ENCODE results near the gene EIF2D.
"Not testable (repeated sequence)": the region's sequence is repeated elsewhere in the genome, so short reads cannot be mapped to it uniquely, and the experiment has no call there.

EIF2D gene

GRCh38 chr1:206633708-206634121, 21.4 kb upstream of the EIF2D start:
- Histone ChIP-seq H3K4me3 (replicated peaks; ENCODE audit: insufficient read depth, low read length) (no peak overlapping the region), H3K27me3 (ENCODE audit: insufficient read depth, poor library complexity, severe bottlenecking) (peaks cover 3% of the 10 kb centered on the region), H3K27ac (replicated peaks) (no peak overlapping the region)
- TF ChIP-seq GABPA (IDR thresholded peaks at IDR 0.05; ENCODE audit: low read depth), result no peak
- no peak for TF ChIP-seq CTCF (IDR thresholded peaks at IDR 0.05; ENCODE audit: insufficient read depth, low read length)
- TF ChIP-seq SPI1 (IDR thresholded peaks at IDR 0.05; ENCODE audit: borderline replicate concordance, low read depth), result no peak
- TF ChIP-seq POLR2AphosphoS5 (IDR thresholded peaks at IDR 0.05; ENCODE audit: low read depth), result no peak
- TF ChIP-seq REST (IDR thresholded peaks at IDR 0.05; ENCODE audit: insufficient replicate concordance, low read depth), result no peak
- peak in 1 of 2 experiments; percentile 35 for DNase-seq (ENCODE audit: low read depth in 1 of 2, low spot score in 1 of 2)

GRCh38 chr1:206631085-206631509, 18.8 kb upstream of the EIF2D start:
- H3K27me3 ChIP-seq (ENCODE audit: insufficient read depth, poor library complexity, severe bottlenecking), result peaks cover 3% of the 10 kb centered on the region
- no peak overlapping the region for H3K27ac ChIP-seq (replicated peaks)
- TF ChIP-seq CTCF (IDR thresholded peaks at IDR 0.05; ENCODE audit: insufficient read depth, low read length) (peak; percentile 32), POLR2AphosphoS5 (IDR thresholded peaks at IDR 0.05; ENCODE audit: low read depth) (no peak)
- no peak overlapping the region for H3K4me3 ChIP-seq (replicated peaks; ENCODE audit: insufficient read depth, low read length)
- peak; percentile 66 to 84 for DNase-seq (ENCODE audit: low read depth in 1 of 2, low spot score in 1 of 2)

GRCh38 chr1:206628916-206629315, 16.7 kb upstream of the EIF2D start:
- TF ChIP-seq GABPA (IDR thresholded peaks at IDR 0.05; ENCODE audit: low read depth), result no peak
- no peak for TF ChIP-seq POLR2AphosphoS5 (IDR thresholded peaks at IDR 0.05; ENCODE audit: low read depth)
- TF ChIP-seq REST (IDR thresholded peaks at IDR 0.05; ENCODE audit: insufficient replicate concordance, low read depth), result no peak
- TF ChIP-seq SPI1 (IDR thresholded peaks at IDR 0.05; ENCODE audit: borderline replicate concordance, low read depth), result no peak
- TF ChIP-seq CTCF (IDR thresholded peaks at IDR 0.05; ENCODE audit: insufficient read depth, low read length), result no peak
- peaks cover 3% of the 10 kb centered on the region for H3K27me3 ChIP-seq (ENCODE audit: insufficient read depth, poor library complexity, severe bottlenecking)
- no peak overlapping the region for H3K4me3 ChIP-seq (replicated peaks; ENCODE audit: insufficient read depth, low read length)
- no peak for DNase-seq (ENCODE audit: low read depth in 1 of 2, low spot score in 1 of 2)
- no peak overlapping the region for H3K27ac ChIP-seq (replicated peaks)

- H3K27ac ChIP-seq (replicated peaks); H3K27me3 ChIP-seq (ENCODE audit: insufficient read depth, poor library complexity, severe bottlenecking); DNase-seq (ENCODE audit: low read depth in 1 of 2, low spot score in 1 of 2); H3K4me3 ChIP-seq (replicated peaks; ENCODE audit: insufficient read depth, low read length): not testable (repeated sequence)
Measured at GRCh38 chr1:206626396-206626795, 14.1 kb upstream of the EIF2D start.
